ENCODE measurements around the gene CCNL2. TPM values are rescaled to one million over a fixed set of nuclear protein-coding genes. Genes with fewer than 3 reads are reported as not detected.

The CCNL2 gene
- total and polyA plus RNA-seq, 2 experiments from 2014 or later = 115 to 146 TPM

DNA sequence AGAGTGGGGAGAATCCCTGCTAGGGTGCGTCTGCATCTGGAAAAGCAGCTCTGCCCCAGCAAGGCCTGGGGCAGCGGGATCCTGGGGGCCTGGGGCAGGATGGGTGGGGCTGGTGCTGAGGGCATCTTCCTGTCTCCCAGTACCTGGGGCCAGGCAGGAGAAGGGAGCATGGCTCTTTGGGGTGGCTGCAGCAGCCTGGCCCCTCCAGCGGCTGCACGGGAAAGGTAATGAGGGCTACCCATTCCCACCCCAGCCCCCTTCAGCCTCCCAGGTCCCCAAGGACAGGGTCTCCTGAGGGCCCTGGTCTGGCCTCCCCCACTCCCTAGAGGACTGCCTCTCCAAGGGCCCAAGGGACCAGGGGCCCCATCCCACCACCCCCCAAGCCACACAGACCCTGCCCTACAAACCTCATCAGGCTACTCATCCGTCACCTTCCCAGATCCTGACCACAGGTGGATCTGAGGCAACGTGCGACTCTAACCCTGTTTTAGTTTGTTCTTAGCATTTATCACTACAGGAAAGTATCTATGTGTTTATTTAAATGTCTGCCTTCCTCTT is 22.9 kb upstream of the CCNL2 start:
- H3K9me3 Mint-ChIP-seq = no peaks in the 10 kb centered on the region
- H2AFZ ChIP-seq = no peak overlapping the region
- no peak overlapping the region for H3K4me3 Mint-ChIP-seq
- TF ChIP-seq, protein P1, sequence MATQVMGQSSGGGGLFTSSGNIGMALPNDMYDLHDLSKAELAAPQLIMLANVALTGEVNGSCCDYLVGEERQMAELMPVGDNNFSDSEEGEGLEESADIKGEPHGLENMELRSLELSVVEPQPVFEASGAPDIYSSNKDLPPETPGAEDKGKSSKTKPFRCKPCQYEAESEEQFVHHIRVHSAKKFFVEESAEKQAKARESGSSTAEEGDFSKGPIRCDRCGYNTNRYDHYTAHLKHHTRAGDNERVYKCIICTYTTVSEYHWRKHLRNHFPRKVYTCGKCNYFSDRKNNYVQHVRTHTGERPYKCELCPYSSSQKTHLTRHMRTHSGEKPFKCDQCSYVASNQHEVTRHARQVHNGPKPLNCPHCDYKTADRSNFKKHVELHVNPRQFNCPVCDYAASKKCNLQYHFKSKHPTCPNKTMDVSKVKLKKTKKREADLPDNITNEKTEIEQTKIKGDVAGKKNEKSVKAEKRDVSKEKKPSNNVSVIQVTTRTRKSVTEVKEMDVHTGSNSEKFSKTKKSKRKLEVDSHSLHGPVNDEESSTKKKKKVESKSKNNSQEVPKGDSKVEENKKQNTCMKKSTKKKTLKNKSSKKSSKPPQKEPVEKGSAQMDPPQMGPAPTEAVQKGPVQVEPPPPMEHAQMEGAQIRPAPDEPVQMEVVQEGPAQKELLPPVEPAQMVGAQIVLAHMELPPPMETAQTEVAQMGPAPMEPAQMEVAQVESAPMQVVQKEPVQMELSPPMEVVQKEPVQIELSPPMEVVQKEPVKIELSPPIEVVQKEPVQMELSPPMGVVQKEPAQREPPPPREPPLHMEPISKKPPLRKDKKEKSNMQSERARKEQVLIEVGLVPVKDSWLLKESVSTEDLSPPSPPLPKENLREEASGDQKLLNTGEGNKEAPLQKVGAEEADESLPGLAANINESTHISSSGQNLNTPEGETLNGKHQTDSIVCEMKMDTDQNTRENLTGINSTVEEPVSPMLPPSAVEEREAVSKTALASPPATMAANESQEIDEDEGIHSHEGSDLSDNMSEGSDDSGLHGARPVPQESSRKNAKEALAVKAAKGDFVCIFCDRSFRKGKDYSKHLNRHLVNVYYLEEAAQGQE (IDR thresholded peaks at IDR 0.05; ENCODE audit: unreplicated experiment) = no peak
- TF ChIP-seq ZNF114 (CRISPR knock-in tag; IDR thresholded peaks at IDR 0.05) (no peak), POLR2AphosphoS5 (IDR thresholded peaks at IDR 0.05; ENCODE audit: low read depth) (no peak), NANOG (IDR thresholded peaks at IDR 0.05; ENCODE audit: borderline replicate concordance) (no peak), EZH2phosphoT487 (IDR thresholded peaks at IDR 0.05; ENCODE audit: unreplicated experiment) (no peak), EZH2 (IDR thresholded peaks at IDR 0.05; ENCODE audit: low read depth, unreplicated experiment) (no peak), STAT1 (IDR thresholded peaks at IDR 0.05; ENCODE audit: unreplicated experiment) (no peak), ZNF331 (CRISPR knock-in tag; IDR thresholded peaks at IDR 0.05; ENCODE audit: low read depth) (no peak), CREB1 (CRISPR knock-in tag; IDR thresholded peaks at IDR 0.05; ENCODE audit: low read depth) (no peak), JUNB (IDR thresholded peaks at IDR 0.05; ENCODE audit: unreplicated experiment) (no peak)
- TF ChIP-seq, protein P2, sequence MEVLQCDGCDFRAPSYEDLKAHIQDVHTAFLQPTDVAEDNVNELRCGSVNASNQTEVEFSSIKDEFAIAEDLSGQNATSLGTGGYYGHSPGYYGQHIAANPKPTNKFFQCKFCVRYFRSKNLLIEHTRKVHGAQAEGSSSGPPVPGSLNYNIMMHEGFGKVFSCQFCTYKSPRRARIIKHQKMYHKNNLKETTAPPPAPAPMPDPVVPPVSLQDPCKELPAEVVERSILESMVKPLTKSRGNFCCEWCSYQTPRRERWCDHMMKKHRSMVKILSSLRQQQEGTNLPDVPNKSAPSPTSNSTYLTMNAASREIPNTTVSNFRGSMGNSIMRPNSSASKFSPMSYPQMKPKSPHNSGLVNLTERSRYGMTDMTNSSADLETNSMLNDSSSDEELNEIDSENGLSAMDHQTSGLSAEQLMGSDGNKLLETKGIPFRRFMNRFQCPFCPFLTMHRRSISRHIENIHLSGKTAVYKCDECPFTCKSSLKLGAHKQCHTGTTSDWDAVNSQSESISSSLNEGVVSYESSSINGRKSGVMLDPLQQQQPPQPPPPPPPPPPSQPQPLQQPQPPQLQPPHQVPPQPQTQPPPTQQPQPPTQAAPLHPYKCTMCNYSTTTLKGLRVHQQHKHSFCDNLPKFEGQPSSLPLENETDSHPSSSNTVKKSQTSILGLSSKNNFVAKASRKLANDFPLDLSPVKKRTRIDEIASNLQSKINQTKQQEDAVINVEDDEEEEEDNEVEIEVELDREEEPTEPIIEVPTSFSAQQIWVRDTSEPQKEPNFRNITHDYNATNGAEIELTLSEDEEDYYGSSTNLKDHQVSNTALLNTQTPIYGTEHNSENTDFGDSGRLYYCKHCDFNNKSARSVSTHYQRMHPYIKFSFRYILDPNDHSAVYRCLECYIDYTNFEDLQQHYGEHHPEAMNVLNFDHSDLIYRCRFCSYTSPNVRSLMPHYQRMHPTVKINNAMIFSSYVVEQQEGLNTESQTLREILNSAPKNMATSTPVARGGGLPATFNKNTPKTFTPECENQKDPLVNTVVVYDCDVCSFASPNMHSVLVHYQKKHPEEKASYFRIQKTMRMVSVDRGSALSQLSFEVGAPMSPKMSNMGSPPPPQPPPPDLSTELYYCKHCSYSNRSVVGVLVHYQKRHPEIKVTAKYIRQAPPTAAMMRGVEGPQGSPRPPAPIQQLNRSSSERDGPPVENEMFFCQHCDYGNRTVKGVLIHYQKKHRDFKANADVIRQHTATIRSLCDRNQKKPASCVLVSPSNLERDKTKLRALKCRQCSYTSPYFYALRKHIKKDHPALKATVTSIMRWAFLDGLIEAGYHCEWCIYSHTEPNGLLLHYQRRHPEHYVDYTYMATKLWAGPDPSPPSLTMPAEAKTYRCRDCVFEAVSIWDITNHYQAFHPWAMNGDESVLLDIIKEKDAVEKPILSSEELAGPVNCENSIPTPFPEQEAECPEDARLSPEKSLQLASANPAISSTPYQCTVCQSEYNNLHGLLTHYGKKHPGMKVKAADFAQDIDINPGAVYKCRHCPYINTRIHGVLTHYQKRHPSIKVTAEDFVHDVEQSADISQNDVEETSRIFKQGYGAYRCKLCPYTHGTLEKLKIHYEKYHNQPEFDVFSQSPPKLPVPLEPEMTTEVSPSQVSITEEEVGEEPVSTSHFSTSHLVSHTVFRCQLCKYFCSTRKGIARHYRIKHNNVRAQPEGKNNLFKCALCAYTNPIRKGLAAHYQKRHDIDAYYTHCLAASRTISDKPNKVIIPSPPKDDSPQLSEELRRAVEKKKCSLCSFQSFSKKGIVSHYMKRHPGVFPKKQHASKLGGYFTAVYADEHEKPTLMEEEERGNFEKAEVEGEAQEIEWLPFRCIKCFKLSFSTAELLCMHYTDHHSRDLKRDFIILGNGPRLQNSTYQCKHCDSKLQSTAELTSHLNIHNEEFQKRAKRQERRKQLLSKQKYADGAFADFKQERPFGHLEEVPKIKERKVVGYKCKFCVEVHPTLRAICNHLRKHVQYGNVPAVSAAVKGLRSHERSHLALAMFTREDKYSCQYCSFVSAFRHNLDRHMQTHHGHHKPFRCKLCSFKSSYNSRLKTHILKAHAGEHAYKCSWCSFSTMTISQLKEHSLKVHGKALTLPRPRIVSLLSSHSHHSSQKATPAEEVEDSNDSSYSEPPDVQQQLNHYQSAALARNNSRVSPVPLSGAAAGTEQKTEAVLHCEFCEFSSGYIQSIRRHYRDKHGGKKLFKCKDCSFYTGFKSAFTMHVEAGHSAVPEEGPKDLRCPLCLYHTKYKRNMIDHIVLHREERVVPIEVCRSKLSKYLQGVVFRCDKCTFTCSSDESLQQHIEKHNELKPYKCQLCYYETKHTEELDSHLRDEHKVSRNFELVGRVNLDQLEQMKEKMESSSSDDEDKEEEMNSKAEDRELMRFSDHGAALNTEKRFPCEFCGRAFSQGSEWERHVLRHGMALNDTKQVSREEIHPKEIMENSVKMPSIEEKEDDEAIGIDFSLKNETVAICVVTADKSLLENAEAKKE (CRISPR knock-in tag; IDR thresholded peaks at IDR 0.05) = no peak
- TF ChIP-seq, protein P3, sequence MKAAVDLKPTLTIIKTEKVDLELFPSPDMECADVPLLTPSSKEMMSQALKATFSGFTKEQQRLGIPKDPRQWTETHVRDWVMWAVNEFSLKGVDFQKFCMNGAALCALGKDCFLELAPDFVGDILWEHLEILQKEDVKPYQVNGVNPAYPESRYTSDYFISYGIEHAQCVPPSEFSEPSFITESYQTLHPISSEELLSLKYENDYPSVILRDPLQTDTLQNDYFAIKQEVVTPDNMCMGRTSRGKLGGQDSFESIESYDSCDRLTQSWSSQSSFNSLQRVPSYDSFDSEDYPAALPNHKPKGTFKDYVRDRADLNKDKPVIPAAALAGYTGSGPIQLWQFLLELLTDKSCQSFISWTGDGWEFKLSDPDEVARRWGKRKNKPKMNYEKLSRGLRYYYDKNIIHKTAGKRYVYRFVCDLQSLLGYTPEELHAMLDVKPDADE (IDR thresholded peaks at IDR 0.05) = no peak
- TF ChIP-seq, protein P4, sequence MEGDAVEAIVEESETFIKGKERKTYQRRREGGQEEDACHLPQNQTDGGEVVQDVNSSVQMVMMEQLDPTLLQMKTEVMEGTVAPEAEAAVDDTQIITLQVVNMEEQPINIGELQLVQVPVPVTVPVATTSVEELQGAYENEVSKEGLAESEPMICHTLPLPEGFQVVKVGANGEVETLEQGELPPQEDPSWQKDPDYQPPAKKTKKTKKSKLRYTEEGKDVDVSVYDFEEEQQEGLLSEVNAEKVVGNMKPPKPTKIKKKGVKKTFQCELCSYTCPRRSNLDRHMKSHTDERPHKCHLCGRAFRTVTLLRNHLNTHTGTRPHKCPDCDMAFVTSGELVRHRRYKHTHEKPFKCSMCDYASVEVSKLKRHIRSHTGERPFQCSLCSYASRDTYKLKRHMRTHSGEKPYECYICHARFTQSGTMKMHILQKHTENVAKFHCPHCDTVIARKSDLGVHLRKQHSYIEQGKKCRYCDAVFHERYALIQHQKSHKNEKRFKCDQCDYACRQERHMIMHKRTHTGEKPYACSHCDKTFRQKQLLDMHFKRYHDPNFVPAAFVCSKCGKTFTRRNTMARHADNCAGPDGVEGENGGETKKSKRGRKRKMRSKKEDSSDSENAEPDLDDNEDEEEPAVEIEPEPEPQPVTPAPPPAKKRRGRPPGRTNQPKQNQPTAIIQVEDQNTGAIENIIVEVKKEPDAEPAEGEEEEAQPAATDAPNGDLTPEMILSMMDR (conservative IDR thresholded peaks at IDR 0.05; ENCODE audit: low read depth in 2 of 2) = no peak
- no peaks in the 10 kb centered on the region for H3K9me2 ChIP-seq (ENCODE audit: insufficient read depth)
- H3K4me1 Mint-ChIP-seq = peaks cover 33% of the 10 kb centered on the region
- peaks cover 35% of the 10 kb centered on the region for H3K4me1 ChIP-seq (ENCODE audit: insufficient read depth)
- peak overlapping the region; percentile 40; the same call in 1 of the 2 replicates for H3K27ac Mint-ChIP-seq
- H3K36me3 ChIP-seq (ENCODE audit: insufficient read depth) = no peaks in the 10 kb centered on the region
- peak overlapping the region; percentile 37; the same call in 1 of the 2 replicates for H3K4me2 ChIP-seq
- no peak overlapping the region for H3K4me3 ChIP-seq
- H4K20me1 ChIP-seq (replicated peaks; ENCODE audit: insufficient read depth) = no peaks in the 10 kb centered on the region
- no peak for DNase-seq (ENCODE audit: low spot score)
- ATAC-seq = no peak
- peaks cover 13% of the 10 kb centered on the region for H3K27me3 Mint-ChIP-seq (ENCODE audit: insufficient read depth, low read depth, poor library complexity)
- H3K36me3 Mint-ChIP-seq (ENCODE audit: low read depth) = no peaks in the 10 kb centered on the region; the same call in 2 of the 3 replicates
- H3K27ac ChIP-seq (ENCODE audit: low read depth) = peak overlapping the region; percentile 85
- 0 out of 2 replicates have a peak, but pooled peaks cover 2% of the 10 kb centered on the region for H3K27me3 ChIP-seq (ENCODE audit: insufficient read depth)
- H3K79me2 ChIP-seq (replicated peaks; ENCODE audit: insufficient read depth) = no peaks in the 10 kb centered on the region
- 0 out of 2 replicates have a peak, but pooled peaks cover 16% of the 10 kb centered on the region for H3F3A ChIP-seq (replicated peaks; ENCODE audit: low read depth)
